Keratinocyte (primary cell): ENCODE data around the gene BCAR3. TPM values are rescaled to one million over a fixed set of nuclear protein-coding genes. Genes with fewer than 3 reads are reported as not detected.

Experiments
- DNase-seq: peaks from one replicate; pipeline ENCODE4 v3.0.0-alpha.2; 2011; ENCODE audit warnings: low read depth, missing footprints, low spot score
- FAIRE-seq: peaks from 2 replicates; lab custom pipeline; 2011; peaks lifted over from hg19 to GRCh38; lab: Jason Lieb, UNC
- H2AFZ ChIP-seq: 2 replicates; pipeline ENCODE4 v1.6.0; 2012; ENCODE audit warnings: low read length, control low read depth, inconsistent platforms; ENCODE audit not compliant: control insufficient read depth
- H3K27ac ChIP-seq: 2 replicates; pipeline ENCODE4 v1.5.1; 2011; ENCODE audit warnings: low read length; ENCODE audit not compliant: control insufficient read depth, insufficient read depth
- H3K27me3 ChIP-seq: 3 replicates; pipeline ENCODE4 v1.6.0; 2011; ENCODE audit warnings: low read length; ENCODE audit not compliant: control insufficient read depth, insufficient read depth; ENCODE audit errors: extremely low read depth
- H3K36me3 ChIP-seq, 2 experiments: 2 replicates in 1 of 2; 3 replicates in 1 of 2; pipeline ENCODE4 v1.5.1; 2011; ENCODE audit warnings: low read length in 2 of 2, mild to moderate bottlenecking in 1 of 2; ENCODE audit not compliant: control insufficient read depth in 2 of 2, insufficient read depth in 2 of 2; ENCODE audit errors: extremely low read depth in 1 of 2
- H3K4me1 ChIP-seq: 3 replicates; pipeline ENCODE4 v1.5.1; 2011; ENCODE audit warnings: low read length; ENCODE audit not compliant: control insufficient read depth, insufficient read depth; ENCODE audit errors: extremely low read depth
- H3K4me2 ChIP-seq: 3 replicates; pipeline ENCODE4 v1.6.0; 2011; ENCODE audit warnings: low read depth, low read length; ENCODE audit not compliant: control insufficient read depth, insufficient read depth; ENCODE audit errors: extremely low read depth
- H3K4me3 ChIP-seq, 3 experiments: fragments of 200-600 bp in 1 of 3; sonication (generic) in 1 of 3; 2 replicates in 2 of 3; 3 replicates in 1 of 3; pipeline ENCODE4 v1.5.1; 2011 to 2016; ENCODE audit warnings: low read length in 3 of 3, mild to moderate bottlenecking in 3 of 3, control low read depth in 2 of 3, inconsistent platforms in 1 of 3, low read depth in 1 of 3, mixed read lengths in 1 of 3, mixed run types in 1 of 3, moderate library complexity in 1 of 3; ENCODE audit not compliant: control insufficient read depth in 2 of 3, insufficient read depth in 2 of 3; ENCODE audit errors: extremely low read depth in 1 of 3
- H3K79me2 ChIP-seq: 2 replicates; pipeline ENCODE4 v1.6.0; 2012; ENCODE audit warnings: low read length; ENCODE audit not compliant: control insufficient read depth, insufficient read depth
- H3K9ac ChIP-seq: 3 replicates; pipeline ENCODE4 v1.6.0; 2011; ENCODE audit warnings: low read length; ENCODE audit not compliant: control insufficient read depth, insufficient read depth; ENCODE audit errors: extremely low read depth
- H3K9me1 ChIP-seq: 3 replicates; pipeline ENCODE4 v1.6.0; 2011; ENCODE audit warnings: low read length; ENCODE audit not compliant: control insufficient read depth, insufficient read depth; ENCODE audit errors: extremely low read depth
- H3K9me3 ChIP-seq: 2 replicates; pipeline ENCODE4 v1.5.1; 2012; ENCODE audit warnings: low read depth, low read length; ENCODE audit not compliant: control insufficient read depth
- H4K20me1 ChIP-seq: 3 replicates; pipeline ENCODE4 v1.6.0; 2011; ENCODE audit warnings: low read length; ENCODE audit not compliant: control insufficient read depth, insufficient read depth; ENCODE audit errors: extremely low read depth
- CTCF ChIP-seq, 3 experiments: IDR thresholded peaks in 1 of 3; conservative IDR thresholded peaks in 1 of 3; optimal IDR thresholded peaks in 1 of 3; 2 replicates in 2 of 3; 3 replicates in 1 of 3; pipeline versions ENCODE3 to v1.5.1; 2011; ENCODE audit warnings: low read length in 3 of 3, mild to moderate bottlenecking in 3 of 3, moderate library complexity in 2 of 3, control low read depth in 1 of 3, inconsistent platforms in 1 of 3; ENCODE audit not compliant: insufficient read depth in 2 of 3; ENCODE audit errors: extremely low read depth in 1 of 3
- EZH2 ChIP-seq: IDR thresholded peaks from one replicate; pipeline ENCODE4 v1.6.1; 2012; ENCODE audit warnings: inconsistent platforms, mild to moderate bottlenecking, low read length, moderate library complexity
- dilution Hi-C: fragments of 300-500 bp; cut with MboI; formaldehyde crosslinking; loops from one replicate; pipeline ENCODE4 v1.7.0; 2020; ENCODE audit warnings: low sequenced_read_pairs; ENCODE audit not compliant: extremely low pct_ligation_motif_present
- polyA plus RNA-seq, 5 experiments: library from polyadenylated mRNA; depleted of rRNA in 3 of 5; stranded (reverse) in 3 of 5; stranded (forward) in 1 of 5; unstranded in 1 of 5; fragments of >200 nt; gene quantifications; 1 replicate in 1 of 5; 2 replicates in 3 of 5; 3 replicates in 1 of 5; pipeline versions ENCODE4 v1.2.1 to v1.2.3, GENCODE V29; 2011 to 2012; ENCODE audit warnings: missing spikeins in 2 of 5, low read depth in 1 of 5, low replicate concordance in 1 of 5

BCAR3 gene
- polyA plus RNA-seq, 1 donor (not counting 4 experiments of a cell fraction or from before 2014, with no cell fraction given) = 77.2 TPM

- no peak overlapping the region for H3K4me2 ChIP-seq
Measured at GRCh38 chr1:93612510-93612909, 69.1 kb downstream of the BCAR3 start.

GRCh38 chr1:93611668-93612067 is 70.0 kb downstream of the BCAR3 start:
- H3K79me2 ChIP-seq = peaks cover 100% of the 10 kb centered on the region
- H3K9me3 ChIP-seq = no peaks in the 10 kb centered on the region
- dilution Hi-C loops = no loop called here
- H3K27ac ChIP-seq = no peak overlapping the region
- H3K9ac ChIP-seq = no peak overlapping the region
- FAIRE-seq = no peak
- TF ChIP-seq EZH2 = no peak
- no peak for TF ChIP-seq CTCF (optimal IDR thresholded peaks at IDR 0.05 in 1 of 3, IDR thresholded peaks at IDR 0.05 in 1 of 3, conservative IDR thresholded peaks at IDR 0.05 in 1 of 3; ENCODE audit: extremely low read depth in 1 of 3, insufficient read depth in 2 of 3, low read length in 3 of 3)
- H3K4me3 ChIP-seq = no peak overlapping the region
- H3K36me3 ChIP-seq = peaks cover 13 to 16% of the 10 kb centered on the region in 2 experiments
- H3K4me1 ChIP-seq = peaks cover 57% of the 10 kb centered on the region
- H2AFZ ChIP-seq = no peak overlapping the region
- no peaks in the 10 kb centered on the region for H3K27me3 ChIP-seq
- peaks cover 5% of the 10 kb centered on the region for H3K9me1 ChIP-seq
- H3K4me2 ChIP-seq = no peak overlapping the region
- H4K20me1 ChIP-seq = peaks cover 68% of the 10 kb centered on the region
- DNase-seq = no peak

More at GRCh38 chr1:93612510-93612909, 69.1 kb downstream of the BCAR3 start:
- Histone ChIP-seq H3K4me1 (peaks cover 57% of the 10 kb centered on the region), H3K9ac (no peak overlapping the region), H3K4me3 (no peak overlapping the region), H3K79me2 (peaks cover 100% of the 10 kb centered on the region), H2AFZ (no peak overlapping the region), H3K27ac (no peak overlapping the region), H3K36me3 (peaks cover 16% of the 10 kb centered on the region in 2 experiments), H3K27me3 (no peaks in the 10 kb centered on the region), H3K9me3 (no peaks in the 10 kb centered on the region), H3K9me1 (peaks cover 5% of the 10 kb centered on the region), H4K20me1 (peaks cover 69% of the 10 kb centered on the region)
- TF ChIP-seq EZH2 (no peak), CTCF (optimal IDR thresholded peaks at IDR 0.05 in 1 of 3, IDR thresholded peaks at IDR 0.05 in 1 of 3, conservative IDR thresholded peaks at IDR 0.05 in 1 of 3; ENCODE audit: extremely low read depth in 1 of 3, insufficient read depth in 2 of 3, low read length in 3 of 3) (no peak)
- dilution Hi-C loops = no loop called here
- FAIRE-seq (no peak), DNase-seq (no peak)
